Endothelial cell of umbilical vein (primary cell): Measurements from ENCODE around the gene TREML1. TPM values are rescaled to one million over a fixed set of nuclear protein-coding genes. Genes with fewer than 3 reads are reported as not detected.

Experiments used
- BruUV-seq: library from RNA; stranded (reverse); fragments of 400-500 nt; replicated peaks from 2 replicates; lab custom pipeline; 2021; lab: Mats Ljungman, UMichigan
- CTCF ChIA-PET: fragments of 300-600, 350-600 bp; sonication (Branson Sonifier 250); formaldehyde crosslinking; loops from one replicate; lab custom pipeline; 2021; ENCODE audit warnings: antibody characterized with exemption, inconsistent platforms; lab: Charles Lee
- POLR2A ChIA-PET: fragments of 300-600, 350-600 bp; sonication (Branson Sonifier 250); formaldehyde crosslinking; loops from one replicate; lab custom pipeline; 2021; ENCODE audit warnings: antibody characterized with exemption, inconsistent platforms; lab: Charles Lee
- DNase-seq: peaks from one replicate; pipeline ENCODE4 v3.0.0-alpha.2; 2011; ENCODE audit warnings: low read depth, low spot score
- FAIRE-seq: peaks from 2 replicates; lab custom pipeline; 2011; peaks lifted over from hg19 to GRCh38; lab: Jason Lieb, UNC
- H2AFZ ChIP-seq: 2 replicates; pipeline ENCODE4 v1.6.0; 2012; ENCODE audit warnings: low read depth, low read length, control low read depth, inconsistent platforms
- H3K27ac ChIP-seq: 2 replicates; pipeline ENCODE4 v1.5.1; 2011; ENCODE audit warnings: low read depth, mild to moderate bottlenecking, control low read depth, low read length, moderate library complexity; ENCODE audit not compliant: insufficient read depth
- H3K27me3 ChIP-seq, 2 experiments: 2 replicates each; pipeline versions ENCODE4 v1.6.0 to v1.6.1; 2011; ENCODE audit warnings: low read length in 2 of 2, mixed read lengths in 1 of 2; ENCODE audit not compliant: control insufficient read depth in 2 of 2, insufficient read depth in 2 of 2
- H3K36me3 ChIP-seq, 2 experiments: 2 replicates in 1 of 2; 3 replicates in 1 of 2; pipeline ENCODE4 v1.5.1; 2011; ENCODE audit warnings: low read length in 2 of 2, mild to moderate bottlenecking in 1 of 2, moderate library complexity in 1 of 2; ENCODE audit not compliant: control insufficient read depth in 2 of 2, insufficient read depth in 2 of 2; ENCODE audit errors: extremely low read depth in 1 of 2
- H3K4me1 ChIP-seq: 3 replicates; pipeline ENCODE4 v1.5.1; 2011; ENCODE audit warnings: mild to moderate bottlenecking, low read length; ENCODE audit not compliant: control insufficient read depth, insufficient read depth; ENCODE audit errors: extremely low read depth
- H3K4me2 ChIP-seq: 2 replicates; pipeline ENCODE4 v1.6.1; 2011; ENCODE audit warnings: low read length, control low read depth, mixed read lengths; ENCODE audit not compliant: insufficient read depth
- H3K4me3 ChIP-seq, 3 experiments: fragments of 200-600 bp in 1 of 3; sonication (generic), shearing (Covaris generic) in 1 of 3; replicated peaks in 1 of 3; 2 replicates each; pipeline ENCODE4 v1.5.1; 2011 to 2016; ENCODE audit warnings: control low read depth in 3 of 3, low read length in 3 of 3, mild to moderate bottlenecking in 2 of 3, inconsistent platforms in 1 of 3, low read depth in 1 of 3, moderate library complexity in 1 of 3; ENCODE audit not compliant: insufficient read depth in 1 of 3
- H3K79me2 ChIP-seq: 2 replicates; pipeline ENCODE4 v1.6.0; 2012; ENCODE audit warnings: low read length, inconsistent platforms; ENCODE audit not compliant: control insufficient read depth, insufficient read depth
- H3K9ac ChIP-seq: replicated peaks from 2 replicates; pipeline ENCODE3; 2011; ENCODE audit warnings: low read length, control low read depth; ENCODE audit not compliant: insufficient read depth; ENCODE audit errors: extremely low read depth
- H3K9me1 ChIP-seq: replicated peaks from 3 replicates; pipeline ENCODE4 v1.6.0; 2011; ENCODE audit warnings: mild to moderate bottlenecking, low read length; ENCODE audit not compliant: control insufficient read depth, insufficient read depth; ENCODE audit errors: extremely low read depth
- H3K9me3 ChIP-seq: replicated peaks from 2 replicates; pipeline ENCODE4 v1.5.1; 2012; ENCODE audit warnings: low read length, inconsistent platforms; ENCODE audit not compliant: control insufficient read depth, insufficient read depth
- H4K20me1 ChIP-seq: replicated peaks from 2 replicates; pipeline ENCODE3; 2011; ENCODE audit warnings: mild to moderate bottlenecking, low read length; ENCODE audit not compliant: control insufficient read depth, insufficient read depth; ENCODE audit errors: extremely low read depth
- CTCF ChIP-seq, 2 donors: IDR thresholded peaks; 1 replicate in 1 of 2; 2 replicates in 1 of 2; pipeline ENCODE4 v1.5.1; 2011; ENCODE audit warnings: low read length in 2 of 2, mild to moderate bottlenecking in 2 of 2, moderate library complexity in 2 of 2, control low read depth in 1 of 2, inconsistent platforms in 1 of 2, low read depth in 1 of 2; ENCODE audit not compliant: insufficient read depth in 1 of 2; ENCODE audit errors: extremely low read depth in 1 of 2
- FOS ChIP-seq: IDR thresholded peaks from 2 replicates; pipeline ENCODE4 v1.6.1; 2011; ENCODE audit warnings: mild to moderate bottlenecking, low read length, moderate library complexity, borderline replicate concordance; ENCODE audit not compliant: insufficient read depth
- GATA2 ChIP-seq: IDR thresholded peaks from 2 replicates; pipeline ENCODE4 v1.7.0; 2011; ENCODE audit warnings: low read depth, mild to moderate bottlenecking, moderate library complexity, mixed read lengths, low read length; ENCODE audit not compliant: insufficient read length, insufficient read depth
- JUN ChIP-seq: IDR thresholded peaks from 2 replicates; pipeline ENCODE4 v1.6.1; 2011; ENCODE audit warnings: borderline replicate concordance, low read depth; ENCODE audit not compliant: insufficient read length, insufficient read depth
- POLR2AphosphoS5 ChIP-seq: IDR thresholded peaks from 2 replicates; pipeline ENCODE4 v1.6.1; 2012; ENCODE audit warnings: low read depth, mild to moderate bottlenecking, control low read depth, low read length, moderate library complexity; ENCODE audit not compliant: insufficient read depth
- dilution Hi-C: fragments of 300-500 bp; cut with MboI; formaldehyde crosslinking; loops from one replicate; pipeline ENCODE4 v1.15.0; 2019; ENCODE audit warnings: low sequenced_read_pairs; ENCODE audit not compliant: extremely low pct_ligation_motif_present
- intact Hi-C: fragments of 100-400 bp; cut with micrococcal nuclease; formaldehyde crosslinking; loops from one replicate; pipeline ENCODE4 v1.10.0; 2022
- polyA plus RNA-seq, 4 experiments: library from polyadenylated mRNA; depleted of rRNA in 3 of 4; stranded (reverse) in 3 of 4; unstranded in 1 of 4; fragments of >200 nt; gene quantifications; 2 replicates each; pipeline versions ENCODE4 v1.2.1 to v1.2.3, GENCODE V29; 2011 to 2012; ENCODE audit warnings: missing spikeins in 1 of 4
- total RNA-seq: library from RNA; stranded (reverse); gene quantifications from 2 replicates; pipeline ENCODE4 v1.2.3, GENCODE V29; 2021

The TREML1 gene
- total and polyA plus RNA-seq, 2 donors (not counting 3 experiments of a cell fraction or from before 2014, with no cell fraction given) = not detected

- BruUV-seq = no TSS peak
- intact Hi-C loops (no loop called here), dilution Hi-C loops (no loop called here)
- Histone ChIP-seq H3K27me3 (no peaks in the 10 kb centered on the region), H3K9me1 (no peaks in the 10 kb centered on the region), H4K20me1 (no peaks in the 10 kb centered on the region), H3K9ac (no peak within 1 kb of the TSS), H3K36me3 (no peaks in the 10 kb centered on the region), H3K4me1 (no peaks in the 10 kb centered on the region), H3K79me2 (no peaks in the 10 kb centered on the region), H3K4me3 (no peak within 1 kb of the TSS), H3K9me3 (no peaks in the 10 kb centered on the region), H3K27ac (no peak within 1 kb of the TSS), H3K4me2 (no peak within 1 kb of the TSS), H2AFZ (no peak within 1 kb of the TSS)
- POLR2A ChIA-PET = no interaction called here
- no peak for TF ChIP-seq FOS
- no peak for TF ChIP-seq GATA2
- no peak for TF ChIP-seq CTCF (IDR thresholded peaks at IDR 0.05; ENCODE audit: extremely low read depth in 1 of 2, insufficient read depth in 1 of 2, low read depth in 1 of 2, low read length in 2 of 2)
- no peak for TF ChIP-seq JUN
- no peak for TF ChIP-seq POLR2AphosphoS5
- no peak for DNase-seq
- CTCF ChIA-PET = no interaction called here
- FAIRE-seq = no peak
Measured at GRCh38 chr6:41162687-41163418, 8.7 kb upstream of the TREML1 start, which contains the start of gene TREM2. Gene TREM2, minus strand, starts transcription at chr6:41163116. Its CDS starts 34 bp downstream, at chr6:41163082.
